GM19351 (cell line): Measurements from ENCODE around the gene CUL4B.
"Not testable (repeated sequence)": the region's sequence is repeated elsewhere in the genome, so short reads cannot be mapped to it uniquely, and the experiment has no call there.

Experiments
- ATAC-seq: cut with Tn5 transposase; IDR thresholded peaks from one replicate; pipeline ENCODE4 v1.9.1; 2021; ENCODE audit warnings: mild to moderate bottlenecking, moderate library complexity; ENCODE audit not compliant: unreplicated experiment

CUL4B gene

GRCh38 chrX:120560842-120561633, at the start of gene CUL4B:
TSS of gene CUL4B (minus strand) at chrX:120560962. CDS start at chrX:120560638, 324 bp downstream.
- ATAC-seq: peak; percentile 76

GRCh38 chrX:120604361-120604782, 43.6 kb upstream of the CUL4B start:
- ATAC-seq: peak; percentile 63

DNA sequence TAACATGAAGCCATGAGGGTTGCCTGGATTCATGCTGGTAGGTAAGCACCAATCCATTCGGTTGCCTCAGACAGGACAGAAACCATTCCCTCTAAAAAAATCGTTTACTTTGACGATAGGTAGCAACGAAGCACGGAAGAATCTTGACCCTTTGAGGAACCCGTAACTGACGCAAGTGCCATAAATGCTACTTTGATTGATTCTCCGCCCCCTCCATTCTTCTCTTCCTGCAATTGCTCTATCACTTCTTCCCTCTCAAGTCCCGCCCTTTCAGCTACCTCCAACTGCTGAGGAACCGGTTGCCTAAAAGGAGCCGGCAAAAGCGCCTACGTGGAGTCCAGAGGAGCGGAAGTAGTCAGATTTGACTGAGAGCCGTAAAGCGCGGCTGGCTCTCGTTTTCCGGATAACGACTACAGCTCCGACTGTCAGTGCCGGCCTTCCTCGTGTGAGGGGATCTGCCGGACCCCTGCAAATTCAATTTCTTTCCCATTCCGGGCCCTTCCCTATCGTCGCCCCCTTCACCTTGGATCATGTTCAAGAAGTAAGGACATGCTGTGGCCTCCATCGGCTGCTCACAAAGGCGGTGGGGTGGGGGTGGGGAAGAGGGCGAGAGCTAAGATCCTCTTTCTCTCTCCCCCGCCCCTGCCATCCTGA, 43.1 kb upstream of the CUL4B start, which contains the start of gene MCTS1:
TSS of gene MCTS1 (plus strand) at position 395 of the 654 bp plus-strand sequence. CDS start at position 531, 136 bp downstream.
- ATAC-seq: peak; percentile 91

GRCh38 chrX:120585702-120586101, 24.9 kb upstream of the CUL4B start:
- no peak for ATAC-seq

DNA sequence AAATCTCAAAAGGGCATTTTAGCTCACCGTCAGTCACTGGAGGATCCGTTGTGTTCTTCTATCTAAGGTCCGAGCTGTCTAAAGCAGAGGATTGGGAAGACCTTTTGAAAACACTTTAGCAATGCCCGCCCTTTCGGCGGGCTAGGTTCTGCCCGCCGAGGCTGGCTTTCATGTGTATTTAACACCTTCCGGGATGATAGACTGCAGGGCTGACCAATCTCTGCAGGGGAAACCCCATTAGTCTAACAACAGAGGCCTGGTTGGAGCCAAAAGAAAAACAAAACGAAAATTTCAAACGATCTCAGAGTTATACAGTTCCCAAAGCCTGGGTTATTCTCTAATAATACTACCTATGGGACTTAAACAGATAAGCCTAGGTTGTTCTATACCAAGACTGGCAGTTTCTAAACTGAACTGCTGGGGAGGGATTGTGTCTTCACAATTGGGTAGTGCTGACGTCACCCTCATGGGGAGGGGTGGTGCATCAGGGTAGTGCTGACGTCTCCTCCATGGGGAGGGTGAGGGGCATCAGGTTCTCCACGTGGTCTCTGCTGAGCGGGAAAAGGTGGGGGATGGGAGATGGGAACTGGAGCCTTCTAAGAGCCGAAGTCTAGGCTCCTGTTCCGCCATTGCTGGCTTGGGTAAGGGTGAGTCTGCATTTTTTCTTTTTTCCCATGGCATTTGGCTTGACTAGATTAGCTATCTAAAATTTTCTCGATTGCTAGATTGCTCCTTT, 14.8 kb upstream of the CUL4B start:
- no peak for ATAC-seq

- not testable (repeated sequence) for ATAC-seq
These were observed 13.0 kb upstream of the CUL4B start for GRCh38 chrX:120573806-120574205.

- ATAC-seq: no peak
These were observed 9.3 kb upstream of the CUL4B start for GRCh38 chrX:120570011-120570600.

GRCh38 chrX:120568609-120569008, 7.8 kb upstream of the CUL4B start:
- ATAC-seq: no peak

- no peak for ATAC-seq
These were observed 7.3 kb upstream of the CUL4B start for GRCh38 chrX:120568035-120568434.

GRCh38 chrX:120566817-120567216, 6.1 kb upstream of the CUL4B start:
- no peak for ATAC-seq

DNA sequence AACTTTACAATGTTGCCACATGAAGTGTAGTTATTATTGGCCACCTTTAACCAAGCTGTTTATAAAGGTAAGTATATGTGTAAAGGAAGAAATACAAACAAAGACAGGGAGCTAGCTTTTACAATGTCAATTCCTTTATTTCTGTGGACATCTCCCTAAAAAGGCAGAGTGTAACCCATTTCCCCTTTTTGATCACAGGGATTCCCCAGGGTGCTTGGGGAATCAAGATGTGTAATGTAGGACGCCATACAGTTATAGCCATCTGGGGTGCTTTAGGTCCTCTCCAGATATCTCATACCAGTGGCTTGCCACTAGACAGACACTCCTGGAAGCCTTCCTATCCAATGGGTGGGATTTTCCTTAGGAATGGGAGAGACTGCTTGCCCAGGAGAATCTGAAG, 4.2 kb upstream of the CUL4B start:
- ATAC-seq: no peak

GRCh38 chrX:120562569-120562926, 1.8 kb upstream of the CUL4B start:
- no peak for ATAC-seq

DNA sequence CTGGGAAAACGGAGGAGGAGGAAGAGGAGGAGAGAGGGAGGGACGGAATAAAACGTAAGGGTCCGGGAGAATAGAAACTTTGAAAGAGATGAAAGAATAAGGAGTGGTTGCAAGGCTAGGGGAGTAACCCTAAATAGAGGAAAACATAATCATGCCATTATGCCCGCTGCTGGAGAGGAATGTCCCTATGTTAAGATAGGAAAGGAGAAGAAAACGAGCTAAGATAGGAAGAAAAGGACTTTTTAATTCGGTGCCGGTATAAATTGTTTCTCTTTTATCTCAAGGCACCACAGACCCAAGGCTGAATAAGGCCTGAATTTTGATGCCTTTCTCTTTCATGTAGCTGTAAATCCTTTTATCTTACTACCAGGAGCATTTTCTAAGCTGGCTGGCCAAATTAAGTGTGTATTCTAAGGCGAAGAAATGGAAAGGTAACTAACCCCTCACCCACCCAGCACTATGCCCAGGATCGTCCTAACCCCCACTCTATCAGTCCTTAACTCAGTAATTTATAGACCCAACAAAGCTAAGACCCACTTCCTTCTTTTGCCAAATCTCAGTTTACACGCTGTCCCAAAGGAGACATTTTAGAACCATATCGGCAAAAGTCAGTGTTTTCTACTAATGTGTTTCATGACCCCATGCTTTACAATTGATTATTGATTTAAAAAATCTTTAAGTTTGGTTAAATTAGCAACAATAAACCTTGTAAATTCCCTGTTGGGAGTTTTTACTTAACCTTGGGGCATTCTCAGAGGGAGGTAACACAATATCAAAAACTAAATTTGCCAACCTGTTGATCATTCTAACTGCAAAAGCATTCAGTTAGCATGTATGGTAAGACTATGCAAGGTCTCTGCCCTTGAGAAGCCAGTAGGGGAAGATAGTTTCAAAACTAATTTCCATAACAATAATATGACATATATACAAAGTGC, 1.1 kb upstream of the CUL4B start:
- ATAC-seq: no peak

GRCh38 chrX:120560405-120560841, 339 bp downstream of the CUL4B start:
- peak; percentile 34 for ATAC-seq

DNA sequence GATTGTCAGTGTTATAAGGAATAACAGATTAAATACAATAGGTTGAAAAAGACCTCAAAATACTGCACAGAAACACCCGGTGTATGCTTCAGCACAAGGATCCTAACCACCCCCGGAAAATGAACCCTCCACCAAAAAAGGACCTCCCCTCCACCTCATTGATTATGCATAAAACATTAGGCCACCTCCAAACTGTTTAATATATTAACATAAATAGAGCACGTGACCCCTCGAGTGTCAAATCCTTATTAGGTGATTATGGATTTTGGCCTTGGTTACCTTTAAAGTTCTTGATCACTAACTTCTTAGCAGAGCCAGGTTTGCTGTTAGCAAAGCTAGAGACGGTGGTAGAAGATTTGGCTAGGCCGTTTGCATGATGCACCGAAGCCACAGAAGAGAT, 958 bp downstream of the CUL4B start:
- no peak for ATAC-seq

DNA sequence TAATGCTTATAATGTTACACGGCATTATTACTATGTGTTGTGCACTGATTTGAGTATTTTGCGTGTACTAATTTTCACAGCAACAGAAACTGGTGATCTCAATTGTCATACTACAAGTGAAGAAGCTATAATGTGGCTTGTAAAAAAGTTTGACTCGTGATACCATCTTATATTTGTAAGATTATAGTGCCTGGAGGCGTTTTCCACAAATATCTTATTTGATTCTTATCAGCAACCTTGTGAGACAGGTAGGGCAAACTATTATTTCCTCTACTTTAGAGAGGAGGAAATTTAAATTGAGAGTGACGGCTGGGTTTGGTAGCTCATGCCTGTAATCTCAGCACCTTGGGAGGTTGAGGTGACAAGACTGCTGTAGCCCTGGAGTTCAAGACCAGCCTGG, 4.5 kb downstream of the CUL4B start:
- ATAC-seq: no peak

DNA sequence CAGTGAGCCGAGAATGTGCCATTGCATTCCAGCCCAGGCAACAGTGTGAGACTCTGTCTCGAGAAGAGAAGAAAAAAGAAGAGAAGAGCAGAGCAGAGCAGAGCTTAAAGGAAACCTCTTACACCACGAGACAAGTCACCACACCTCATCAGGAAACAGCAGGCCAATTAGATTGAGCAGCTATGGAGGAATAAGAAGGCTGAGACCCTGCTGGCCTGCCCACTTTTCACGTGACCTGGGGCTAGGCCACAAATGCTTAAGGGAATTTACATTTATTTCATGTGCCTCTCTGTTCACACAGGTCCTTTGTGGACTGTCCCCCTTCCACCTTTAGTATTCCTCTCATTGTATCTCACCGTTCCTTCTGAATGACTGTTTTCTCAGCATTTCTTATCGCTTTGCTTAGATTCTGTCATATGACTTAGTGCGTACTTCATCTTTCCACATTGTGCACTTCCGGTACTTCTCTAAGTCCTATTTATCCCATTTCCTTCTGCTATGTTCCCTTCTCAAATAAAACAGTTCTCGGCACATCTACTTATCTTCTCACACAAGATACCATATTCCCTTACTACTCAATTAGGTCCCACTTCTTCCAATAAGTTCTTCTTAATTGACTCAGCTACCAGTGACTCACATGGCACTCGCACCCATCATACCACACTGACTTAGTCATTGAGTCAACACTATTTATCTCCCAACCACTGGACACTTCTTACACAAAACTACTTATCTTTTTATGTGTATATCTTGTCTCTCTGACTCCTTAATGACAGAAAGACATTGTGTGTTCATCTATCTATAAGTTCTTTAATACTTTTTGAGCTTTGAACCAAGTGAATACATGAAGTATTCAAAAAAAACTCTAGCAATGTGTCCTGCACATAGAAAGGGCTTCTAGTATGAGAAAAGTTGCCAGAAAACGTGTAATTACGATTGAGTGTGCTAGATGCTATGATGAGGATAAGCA, 11.0 kb downstream of the CUL4B start:
- no peak for ATAC-seq

- no peak for ATAC-seq
These were observed 24.7 kb downstream of the CUL4B start for GRCh38 chrX:120536061-120536460.
